ENCODE results near the gene UNC13A. TPM values are rescaled to one million over a fixed set of nuclear protein-coding genes. Genes with fewer than 3 reads are reported as not detected.

UNC13A gene
- total and polyA plus RNA-seq, 11 donors = 0.02 to 1.1 (median 0.09) TPM; not detected in 1

DNA sequence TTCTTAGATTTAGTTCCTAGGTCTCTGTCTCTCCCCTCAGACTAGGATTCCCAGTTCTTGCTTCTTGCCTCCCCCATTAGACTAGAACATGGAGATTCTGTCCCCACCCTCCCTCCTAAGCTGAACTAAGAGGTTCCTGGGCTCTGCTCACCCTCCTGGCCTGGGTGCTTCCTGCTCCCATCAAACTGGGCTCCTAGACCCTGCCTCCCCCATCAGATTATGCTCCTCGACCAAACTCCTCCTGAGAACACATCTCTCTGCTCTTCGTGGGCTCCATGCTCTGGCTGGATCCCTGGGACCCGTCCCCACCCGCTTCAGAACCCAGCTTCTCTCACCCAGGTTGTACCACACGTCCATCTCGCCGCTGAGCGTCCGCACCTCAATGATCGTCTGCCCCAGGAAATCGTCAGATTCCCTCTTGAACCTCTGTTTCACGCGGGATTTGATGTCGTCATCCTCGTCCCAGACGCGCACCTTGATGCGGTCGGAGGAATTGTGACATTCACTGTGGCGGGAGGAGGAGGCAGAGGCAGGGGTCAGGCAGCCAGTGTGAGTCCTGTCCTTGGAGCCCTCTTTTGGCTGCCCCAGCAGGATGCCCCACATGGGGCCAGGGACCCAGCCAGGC is 42.7 kb downstream of the UNC13A start:
- Histone ChIP-seq H3K27me3 (peaks cover 0 to 25% (median 5%) of the 10 kb centered on the region in 9 donors), H3K4me3 (no peak overlapping the region), H3K27ac (no peak overlapping the region), H3K4me1 (no peaks in the 10 kb centered on the region), H3K36me3 (no peaks in the 10 kb centered on the region), H3K9me3 (no peaks in the 10 kb centered on the region)
- no peak for ATAC-seq
- intact Hi-C loops (cut with DNase I) = no loop called here
- DNase-seq = no peak
- TF ChIP-seq, protein P1, sequence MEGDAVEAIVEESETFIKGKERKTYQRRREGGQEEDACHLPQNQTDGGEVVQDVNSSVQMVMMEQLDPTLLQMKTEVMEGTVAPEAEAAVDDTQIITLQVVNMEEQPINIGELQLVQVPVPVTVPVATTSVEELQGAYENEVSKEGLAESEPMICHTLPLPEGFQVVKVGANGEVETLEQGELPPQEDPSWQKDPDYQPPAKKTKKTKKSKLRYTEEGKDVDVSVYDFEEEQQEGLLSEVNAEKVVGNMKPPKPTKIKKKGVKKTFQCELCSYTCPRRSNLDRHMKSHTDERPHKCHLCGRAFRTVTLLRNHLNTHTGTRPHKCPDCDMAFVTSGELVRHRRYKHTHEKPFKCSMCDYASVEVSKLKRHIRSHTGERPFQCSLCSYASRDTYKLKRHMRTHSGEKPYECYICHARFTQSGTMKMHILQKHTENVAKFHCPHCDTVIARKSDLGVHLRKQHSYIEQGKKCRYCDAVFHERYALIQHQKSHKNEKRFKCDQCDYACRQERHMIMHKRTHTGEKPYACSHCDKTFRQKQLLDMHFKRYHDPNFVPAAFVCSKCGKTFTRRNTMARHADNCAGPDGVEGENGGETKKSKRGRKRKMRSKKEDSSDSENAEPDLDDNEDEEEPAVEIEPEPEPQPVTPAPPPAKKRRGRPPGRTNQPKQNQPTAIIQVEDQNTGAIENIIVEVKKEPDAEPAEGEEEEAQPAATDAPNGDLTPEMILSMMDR (IDR thresholded peaks at IDR 0.05) = no peak
- WGBS, 4 donors = 80 to 91% (median 89%) methylated on average over 20 of the region's 20 CpGs

DNA sequence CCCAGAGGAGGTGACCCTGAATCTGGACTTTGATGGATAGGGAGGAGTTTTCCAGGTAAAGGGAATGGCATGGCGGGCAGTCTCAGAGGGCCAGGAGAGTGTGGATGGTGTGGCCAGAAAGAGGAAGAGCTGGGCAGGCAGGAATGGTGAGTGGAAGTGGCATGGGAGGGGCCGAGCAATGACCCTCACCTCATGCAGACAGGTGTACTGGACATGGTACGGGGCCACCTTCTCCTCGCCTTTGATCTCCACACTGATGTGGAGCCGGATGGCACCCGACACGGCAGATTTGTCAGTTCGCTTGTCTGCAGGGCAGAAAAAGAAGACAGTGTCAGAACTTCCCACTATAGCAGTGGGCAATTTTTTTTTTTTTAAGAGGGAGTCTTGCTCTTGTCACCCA is 45.5 kb downstream of the UNC13A start:
- intact Hi-C loops (cut with DNase I) = no loop called here
- Histone ChIP-seq H3K4me1 (no peaks in the 10 kb centered on the region), H3K27ac (no peak overlapping the region), H3K4me3 (no peak overlapping the region), H3K36me3 (no peaks in the 10 kb centered on the region), H3K27me3 (peaks cover 0 to 25% (median 5%) of the 10 kb centered on the region in 9 donors), H3K9me3 (no peaks in the 10 kb centered on the region)
- TF ChIP-seq POLR2A (IDR thresholded peaks at IDR 0.05) = no peak
- TF ChIP-seq, protein P1 (IDR thresholded peaks at IDR 0.05) = no peak
- 89 to 94% (median 90%) methylated on average over 8 of the region's 8 CpGs for WGBS, 4 donors
- ATAC-seq = no peak
- DNase-seq = no peak

DNA sequence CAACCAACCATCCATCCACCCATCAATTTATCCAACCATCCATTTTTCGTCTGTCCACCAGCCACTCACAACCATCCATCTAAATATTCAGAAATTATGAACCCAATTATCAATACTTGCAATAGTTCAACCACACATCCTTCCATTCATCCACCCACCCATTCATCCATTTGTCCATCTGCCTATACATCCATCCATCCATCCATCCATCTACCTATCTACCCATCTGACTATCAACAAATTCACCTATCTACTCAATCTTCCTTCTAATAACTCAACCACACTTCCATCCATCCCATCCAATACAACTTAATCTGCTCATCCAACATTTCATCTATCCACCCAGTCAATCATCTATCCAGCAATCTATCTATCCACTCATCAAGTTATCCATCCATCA is 46.3 kb downstream of the UNC13A start:
- DNase-seq (no peak), ATAC-seq (no peak)
- Histone ChIP-seq H3K27ac (no peak overlapping the region), H3K27me3 (peaks cover 0 to 22% (median 2%) of the 10 kb centered on the region in 9 donors), H3K9me3 (no peaks in the 10 kb centered on the region), H3K4me1 (no peaks in the 10 kb centered on the region), H3K36me3 (no peaks in the 10 kb centered on the region), H3K4me3 (no peak overlapping the region)
- intact Hi-C loops (cut with DNase I) = no loop called here
- 37 to 68% (median 49%) methylated on average over 1 of the region's 1 CpG for WGBS, 4 donors
- TF ChIP-seq, protein P1 (IDR thresholded peaks at IDR 0.05) = no peak
- TF ChIP-seq POLR2A (IDR thresholded peaks at IDR 0.05) = no peak

DNA sequence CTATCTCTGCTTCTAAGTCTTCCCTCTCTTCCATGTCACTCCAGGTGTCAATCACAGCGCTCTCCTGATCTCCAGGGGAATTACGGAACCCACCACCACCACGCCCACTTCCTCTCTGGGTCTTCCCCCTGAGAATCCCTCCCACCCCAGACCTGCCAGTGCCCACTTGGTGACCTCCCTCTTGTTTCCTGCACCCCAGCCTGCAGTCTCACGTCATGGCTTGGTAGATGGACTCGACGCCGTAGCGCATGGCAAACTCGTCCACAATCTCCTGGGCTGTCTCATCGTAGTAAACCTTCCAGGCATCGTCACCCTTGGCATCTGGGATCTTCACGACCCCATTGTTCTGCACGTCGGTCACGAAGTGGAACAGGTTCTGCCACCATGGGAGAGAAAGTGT is 47.0 kb downstream of the UNC13A start:
- WGBS, 4 donors = 77 to 87% (median 82%) methylated on average over 15 of the region's 15 CpGs

More for the DNA sequence above, 47.0 kb downstream of the UNC13A start:
- DNase-seq = no peak
- H3K36me3 ChIP-seq = no peaks in the 10 kb centered on the region
- H3K9me3 ChIP-seq = no peaks in the 10 kb centered on the region
- peaks cover 0 to 19% (median 2%) of the 10 kb centered on the region in 9 donors for H3K27me3 ChIP-seq
- no peak overlapping the region for H3K4me3 ChIP-seq
- TF ChIP-seq POLR2A (IDR thresholded peaks at IDR 0.05) = no peak
- TF ChIP-seq, protein P1 (IDR thresholded peaks at IDR 0.05) = no peak
- intact Hi-C loops (cut with DNase I) = no loop called here
- H3K4me1 ChIP-seq = no peaks in the 10 kb centered on the region
- no peak overlapping the region for H3K27ac ChIP-seq
- ATAC-seq = no peak

Data from heart left ventricle (tissue), 16 donors.